ENCODE measurements around the gene GPR21. TPM values are rescaled to one million over a fixed set of nuclear protein-coding genes. Genes with fewer than 3 reads are reported as not detected.

GPR21 gene
- total and polyA plus RNA-seq, 2 of the 13 experiments (the other 11 are each of a cell fraction or from before 2014, with no cell fraction given): 0.29 to 0.32 TPM

DNA sequence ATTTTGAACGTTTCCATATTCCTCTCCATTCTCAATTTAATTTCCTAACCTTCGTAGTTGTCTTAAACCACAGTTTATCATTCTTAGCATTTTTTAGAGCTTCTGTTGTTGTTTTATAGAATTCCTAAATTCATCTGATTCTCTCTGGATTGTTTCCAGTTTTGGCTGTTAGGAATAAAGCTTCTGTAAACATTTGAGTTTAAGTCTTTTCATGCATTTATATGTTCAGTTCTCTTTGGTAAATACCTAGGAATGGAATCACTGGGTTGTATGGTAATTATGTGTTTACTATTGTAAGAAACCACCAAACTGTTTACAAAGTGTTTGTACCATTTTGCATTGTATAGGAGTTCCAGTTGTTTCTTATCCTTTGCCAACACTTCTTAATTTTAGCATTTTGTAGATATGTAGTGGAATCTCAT is 29.7 kb downstream of the GPR21 start (continued):
- TF ChIP-seq, protein P1, sequence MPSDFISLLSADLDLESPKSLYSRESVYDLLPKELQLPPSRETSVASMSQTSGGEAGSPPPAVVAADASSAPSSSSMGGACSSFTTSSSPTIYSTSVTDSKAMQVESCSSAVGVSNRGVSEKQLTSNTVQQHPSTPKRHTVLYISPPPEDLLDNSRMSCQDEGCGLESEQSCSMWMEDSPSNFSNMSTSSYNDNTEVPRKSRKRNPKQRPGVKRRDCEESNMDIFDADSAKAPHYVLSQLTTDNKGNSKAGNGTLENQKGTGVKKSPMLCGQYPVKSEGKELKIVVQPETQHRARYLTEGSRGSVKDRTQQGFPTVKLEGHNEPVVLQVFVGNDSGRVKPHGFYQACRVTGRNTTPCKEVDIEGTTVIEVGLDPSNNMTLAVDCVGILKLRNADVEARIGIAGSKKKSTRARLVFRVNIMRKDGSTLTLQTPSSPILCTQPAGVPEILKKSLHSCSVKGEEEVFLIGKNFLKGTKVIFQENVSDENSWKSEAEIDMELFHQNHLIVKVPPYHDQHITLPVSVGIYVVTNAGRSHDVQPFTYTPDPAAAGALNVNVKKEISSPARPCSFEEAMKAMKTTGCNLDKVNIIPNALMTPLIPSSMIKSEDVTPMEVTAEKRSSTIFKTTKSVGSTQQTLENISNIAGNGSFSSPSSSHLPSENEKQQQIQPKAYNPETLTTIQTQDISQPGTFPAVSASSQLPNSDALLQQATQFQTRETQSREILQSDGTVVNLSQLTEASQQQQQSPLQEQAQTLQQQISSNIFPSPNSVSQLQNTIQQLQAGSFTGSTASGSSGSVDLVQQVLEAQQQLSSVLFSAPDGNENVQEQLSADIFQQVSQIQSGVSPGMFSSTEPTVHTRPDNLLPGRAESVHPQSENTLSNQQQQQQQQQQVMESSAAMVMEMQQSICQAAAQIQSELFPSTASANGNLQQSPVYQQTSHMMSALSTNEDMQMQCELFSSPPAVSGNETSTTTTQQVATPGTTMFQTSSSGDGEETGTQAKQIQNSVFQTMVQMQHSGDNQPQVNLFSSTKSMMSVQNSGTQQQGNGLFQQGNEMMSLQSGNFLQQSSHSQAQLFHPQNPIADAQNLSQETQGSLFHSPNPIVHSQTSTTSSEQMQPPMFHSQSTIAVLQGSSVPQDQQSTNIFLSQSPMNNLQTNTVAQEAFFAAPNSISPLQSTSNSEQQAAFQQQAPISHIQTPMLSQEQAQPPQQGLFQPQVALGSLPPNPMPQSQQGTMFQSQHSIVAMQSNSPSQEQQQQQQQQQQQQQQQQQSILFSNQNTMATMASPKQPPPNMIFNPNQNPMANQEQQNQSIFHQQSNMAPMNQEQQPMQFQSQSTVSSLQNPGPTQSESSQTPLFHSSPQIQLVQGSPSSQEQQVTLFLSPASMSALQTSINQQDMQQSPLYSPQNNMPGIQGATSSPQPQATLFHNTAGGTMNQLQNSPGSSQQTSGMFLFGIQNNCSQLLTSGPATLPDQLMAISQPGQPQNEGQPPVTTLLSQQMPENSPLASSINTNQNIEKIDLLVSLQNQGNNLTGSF (CRISPR knock-in tag; IDR thresholded peaks at IDR 0.05): no peak
- TF ChIP-seq, protein P2, sequence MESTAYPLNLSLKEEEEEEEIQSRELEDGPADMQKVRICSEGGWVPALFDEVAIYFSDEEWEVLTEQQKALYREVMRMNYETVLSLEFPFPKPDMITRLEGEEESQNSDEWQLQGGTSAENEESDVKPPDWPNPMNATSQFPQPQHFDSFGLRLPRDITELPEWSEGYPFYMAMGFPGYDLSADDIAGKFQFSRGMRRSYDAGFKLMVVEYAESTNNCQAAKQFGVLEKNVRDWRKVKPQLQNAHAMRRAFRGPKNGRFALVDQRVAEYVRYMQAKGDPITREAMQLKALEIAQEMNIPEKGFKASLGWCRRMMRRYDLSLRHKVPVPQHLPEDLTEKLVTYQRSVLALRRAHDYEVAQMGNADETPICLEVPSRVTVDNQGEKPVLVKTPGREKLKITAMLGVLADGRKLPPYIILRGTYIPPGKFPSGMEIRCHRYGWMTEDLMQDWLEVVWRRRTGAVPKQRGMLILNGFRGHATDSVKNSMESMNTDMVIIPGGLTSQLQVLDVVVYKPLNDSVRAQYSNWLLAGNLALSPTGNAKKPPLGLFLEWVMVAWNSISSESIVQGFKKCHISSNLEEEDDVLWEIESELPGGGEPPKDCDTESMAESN (CRISPR knock-in tag; conservative IDR thresholded peaks at IDR 0.05): no peak

DNA sequence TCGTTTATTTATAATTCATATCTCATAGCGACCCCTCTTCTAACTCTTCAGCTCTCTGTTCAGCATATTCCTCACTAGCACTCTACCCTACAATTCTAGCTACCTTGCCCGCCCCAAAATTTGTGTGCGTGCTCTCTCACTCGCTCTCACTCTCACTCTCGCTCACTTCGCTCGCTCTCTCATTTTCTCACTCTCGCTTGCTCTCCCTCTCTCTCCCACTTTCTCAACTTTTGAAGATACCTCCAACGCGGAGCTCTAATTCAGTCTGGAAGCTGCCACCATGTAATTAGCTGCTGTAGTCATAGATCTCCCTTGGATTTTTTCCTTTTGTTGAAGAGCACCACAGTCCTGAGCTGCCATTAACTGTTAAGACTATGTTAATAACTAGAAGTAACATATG is 30.4 kb downstream of the GPR21 start:
- Histone ChIP-seq H3K9ac (ENCODE audit: insufficient read depth, low read depth, low read length) (no peak overlapping the region), H3K36me3 (replicated peaks in 1 of 2; ENCODE audit: control insufficient read depth in 1 of 2, insufficient read depth in 2 of 2, low read length in 2 of 2) (peaks cover 1 to 28% of the 10 kb centered on the region in 2 experiments; a peak in 4 of 5 replicates), H3K9me3 (ENCODE audit: low read length) (no peaks in the 10 kb centered on the region), H3K4me3 (replicated peaks in 1 of 3; ENCODE audit: insufficient read depth in 1 of 3, low read depth in 2 of 3, low read length in 3 of 3) (no peak overlapping the region), H3K4me1 (ENCODE audit: insufficient read depth, low read length) (no peaks in the 10 kb centered on the region), H4K20me1 (ENCODE audit: insufficient read depth, low read length) (no peaks in the 10 kb centered on the region), H3K4me2 (ENCODE audit: low read depth, low read length) (no peak overlapping the region), H3K79me2 (ENCODE audit: insufficient read depth, low read length) (no peaks in the 10 kb centered on the region), H2AFZ (ENCODE audit: low read length) (no peak overlapping the region), H3K27ac (ENCODE audit: extremely low read length, insufficient read depth, low read length) (no peak overlapping the region), H3K27me3 (ENCODE audit: control insufficient read depth in 1 of 2, insufficient read depth in 2 of 2, low read length in 2 of 2) (no peaks in the 10 kb centered on the region)
- ChIA-PET CTCF (ENCODE audit: low intra/inter-chr PET ratio, low total read pairs) (no interaction called here), POLR2A (no interaction called here)
- DNase-seq (ENCODE audit: low spot score): no peak
- TF ChIP-seq IKZF1 (IDR thresholded peaks at IDR 0.05) (no peak), TRIM24 (CRISPR knock-in tag; IDR thresholded peaks at IDR 0.05) (no peak), ZNF430 (CRISPR knock-in tag; IDR thresholded peaks at IDR 0.05) (no peak), ZNF660 (CRISPR knock-in tag; IDR thresholded peaks at IDR 0.05; ENCODE audit: borderline replicate concordance, low read depth) (no peak)
- in situ Hi-C loops (cut with HindIII; ENCODE audit: extremely low pct_ligation_motif_present, low pct_unique_long_range_greater_than_20kb): no loop called here
- FAIRE-seq: no peak
- intact Hi-C loops (cut with micrococcal nuclease; ENCODE audit: unreplicated experiment): no loop called here
- WGBS (ENCODE audit: low lambda C conversion rate): 97% methylated on average over 11 of the region's 11 CpGs
- ATAC-seq: no peak
- no TSS peak for BruUV-seq (replicated peaks)
